ENCODE data around the gene PUS3.

The PUS3 gene, protein sequence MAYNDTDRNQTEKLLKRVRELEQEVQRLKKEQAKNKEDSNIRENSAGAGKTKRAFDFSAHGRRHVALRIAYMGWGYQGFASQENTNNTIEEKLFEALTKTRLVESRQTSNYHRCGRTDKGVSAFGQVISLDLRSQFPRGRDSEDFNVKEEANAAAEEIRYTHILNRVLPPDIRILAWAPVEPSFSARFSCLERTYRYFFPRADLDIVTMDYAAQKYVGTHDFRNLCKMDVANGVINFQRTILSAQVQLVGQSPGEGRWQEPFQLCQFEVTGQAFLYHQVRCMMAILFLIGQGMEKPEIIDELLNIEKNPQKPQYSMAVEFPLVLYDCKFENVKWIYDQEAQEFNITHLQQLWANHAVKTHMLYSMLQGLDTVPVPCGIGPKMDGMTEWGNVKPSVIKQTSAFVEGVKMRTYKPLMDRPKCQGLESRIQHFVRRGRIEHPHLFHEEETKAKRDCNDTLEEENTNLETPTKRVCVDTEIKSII
- 4.7 to 8.6 reads per million in 2 donors for total RNA-seq

- peak; percentile 74 to 87 (median 81) for DNase-seq
Observed at GRCh38 chr11:125902927-125903710, at the start of gene PUS3. Gene PUS3, minus strand, starts transcription at chr11:125903206. Its CDS starts 6,922 bp downstream, at chr11:125896284.

DNA sequence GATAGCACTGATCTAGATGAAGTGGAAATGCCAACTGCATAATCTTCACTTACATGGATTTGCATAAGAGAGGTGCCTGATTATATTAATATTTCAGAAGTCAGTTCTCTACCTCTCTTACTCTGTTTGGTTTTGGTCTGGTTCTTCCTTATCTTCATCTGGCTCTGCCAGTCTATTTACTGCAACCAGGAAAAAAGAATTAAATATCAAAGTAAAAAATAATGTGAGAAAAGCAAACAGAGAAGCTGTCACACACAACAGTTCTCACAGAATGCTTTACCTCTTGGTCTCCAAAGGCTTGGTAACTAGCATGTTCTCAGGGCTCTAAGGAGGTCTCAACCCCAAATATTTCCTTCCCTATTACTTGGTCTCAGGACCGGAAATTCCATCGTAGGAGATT is 49.6 kb upstream of the PUS3 start:
- no peak for DNase-seq

- DNase-seq, result no peak
Observed at GRCh38 chr11:125951731-125952130, 48.7 kb upstream of the PUS3 start.

GRCh38 chr11:125950696-125951651 is 48.0 kb upstream of the PUS3 start:
- DNase-seq, result no peak

GRCh38 chr11:125950178-125950490 is 47.1 kb upstream of the PUS3 start:
- DNase-seq, result no peak

GRCh38 chr11:125949271-125950177 is 46.5 kb upstream of the PUS3 start:
- DNase-seq, result no peak

DNA sequence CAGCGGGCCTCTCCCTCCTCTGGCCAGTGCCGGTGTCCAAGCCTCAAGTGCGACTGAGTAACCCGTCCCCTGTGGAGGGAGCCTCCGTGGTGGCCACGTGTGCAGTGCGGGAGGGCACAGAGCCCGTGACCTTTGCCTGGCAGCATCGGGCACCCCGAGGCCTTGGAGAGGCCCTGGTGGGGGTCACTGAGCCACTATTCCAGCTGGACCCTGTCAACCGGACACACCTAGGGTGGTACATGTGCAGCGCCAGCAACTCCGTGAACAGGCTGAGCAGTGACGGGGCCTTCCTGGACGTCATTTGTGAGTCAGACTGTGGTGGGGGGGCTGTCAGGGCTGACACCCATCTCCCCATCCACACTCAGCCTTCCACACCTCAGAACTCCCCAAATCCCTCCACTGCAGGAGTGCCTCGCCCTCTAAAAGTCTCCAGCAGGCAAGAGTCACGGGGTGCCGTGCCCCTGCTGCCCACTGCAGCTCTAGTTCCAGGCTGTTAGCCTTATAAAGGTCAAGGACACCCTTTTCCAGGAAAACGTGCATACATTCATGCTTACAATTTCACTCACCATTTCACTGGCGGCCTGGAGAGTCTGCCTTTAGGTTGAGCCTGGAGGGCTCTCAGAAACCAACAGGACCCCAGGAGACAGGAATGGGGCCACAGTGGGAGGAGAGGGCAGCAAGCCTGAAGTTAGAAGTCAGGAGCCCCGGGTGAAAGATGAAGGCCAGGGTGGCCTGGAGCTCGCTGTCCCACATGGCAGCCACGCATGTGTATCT is 45.5 kb upstream of the PUS3 start:
- no peak for DNase-seq

DNA sequence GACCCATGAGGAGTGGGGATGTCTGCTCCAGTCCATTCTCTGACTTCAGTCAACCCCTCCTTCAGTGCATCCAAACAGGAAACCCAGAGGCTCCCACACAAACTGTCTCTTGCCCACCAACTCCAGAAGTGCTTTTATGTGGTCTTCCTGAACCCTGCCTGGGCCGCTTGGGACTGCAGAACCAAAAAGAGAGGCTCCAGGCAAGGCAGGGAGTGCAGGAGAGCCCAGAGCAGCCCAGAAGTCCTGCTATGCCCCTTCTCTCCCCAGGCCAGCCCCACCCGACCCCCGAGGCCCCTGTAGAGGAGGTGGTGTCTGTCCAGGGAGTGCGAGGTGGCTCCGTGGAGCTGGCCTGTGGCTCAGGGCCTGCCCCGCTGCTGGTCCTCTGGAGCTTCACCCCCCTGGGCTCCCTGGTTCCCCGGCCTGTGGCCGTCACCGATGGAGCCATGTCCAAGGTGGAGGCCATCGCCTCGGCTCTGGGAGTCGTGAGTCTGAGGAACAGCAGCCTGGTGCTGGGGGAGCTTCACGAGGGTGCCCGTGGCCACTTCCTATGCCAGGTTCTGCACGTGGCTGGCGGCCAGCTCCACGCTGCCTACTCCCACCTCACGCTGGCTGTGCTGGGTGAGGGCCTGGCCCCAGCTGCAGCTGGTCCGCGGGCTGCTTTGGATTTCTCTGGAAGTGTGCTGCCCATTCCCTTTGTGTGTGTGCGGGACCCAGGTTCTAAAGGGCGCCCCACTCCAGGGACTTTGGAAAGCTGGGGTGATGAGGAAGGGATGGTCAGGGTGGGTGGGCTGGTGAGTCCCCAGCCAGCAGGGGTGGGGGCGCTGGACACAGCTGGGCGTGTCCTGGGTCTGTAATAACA is 44.6 kb upstream of the PUS3 start:
- no peak for DNase-seq

- no peak for DNase-seq
Observed at GRCh38 chr11:125946712-125947418, 43.9 kb upstream of the PUS3 start.

DNA sequence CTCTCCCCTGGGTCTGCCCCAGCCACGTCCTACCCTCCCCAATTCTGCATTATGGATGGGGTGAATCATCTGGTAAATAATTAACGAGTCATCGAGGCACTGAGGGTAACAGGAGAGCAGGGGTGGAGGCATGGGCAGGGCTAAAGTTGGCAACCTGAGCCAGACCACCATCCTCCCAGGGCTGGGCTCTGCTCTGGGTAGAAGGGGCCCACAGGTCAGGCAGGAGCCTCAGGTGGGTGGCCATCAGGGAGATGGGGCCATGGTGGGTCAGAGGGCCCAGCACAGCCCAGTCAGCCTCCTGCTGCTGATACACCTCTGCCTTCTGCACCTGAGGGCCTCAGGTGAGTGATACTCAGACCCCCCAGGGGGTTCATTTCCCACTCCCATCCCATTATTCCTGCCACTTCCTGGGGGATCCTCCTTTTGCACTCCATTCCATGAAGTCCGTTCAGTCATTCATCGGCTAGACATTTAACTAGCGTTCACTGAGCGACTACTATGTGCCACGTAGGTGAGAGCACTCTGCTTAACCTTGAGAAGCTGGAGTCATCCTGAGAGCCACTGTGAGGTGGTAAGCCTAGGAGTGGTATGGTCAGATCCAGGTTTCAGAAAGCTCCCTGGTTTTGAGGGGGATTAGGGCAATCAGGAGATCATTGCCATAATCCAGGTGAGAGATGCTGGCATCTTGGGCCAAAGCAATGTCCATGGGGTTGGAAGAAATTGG is 43.0 kb upstream of the PUS3 start, which contains the start of gene VSIG10L2:
Gene VSIG10L2, plus strand, starts transcription at position 248 of the 724 bp plus-strand sequence. Its CDS starts 12 bp downstream, at position 260.
- DNase-seq, result no peak

- DNase-seq, result no peak
Observed at GRCh38 chr11:125945011-125945796, 42.2 kb upstream of the PUS3 start.

- DNase-seq, result no peak
Observed at GRCh38 chr11:125944350-125945010, 41.5 kb upstream of the PUS3 start.

DNA sequence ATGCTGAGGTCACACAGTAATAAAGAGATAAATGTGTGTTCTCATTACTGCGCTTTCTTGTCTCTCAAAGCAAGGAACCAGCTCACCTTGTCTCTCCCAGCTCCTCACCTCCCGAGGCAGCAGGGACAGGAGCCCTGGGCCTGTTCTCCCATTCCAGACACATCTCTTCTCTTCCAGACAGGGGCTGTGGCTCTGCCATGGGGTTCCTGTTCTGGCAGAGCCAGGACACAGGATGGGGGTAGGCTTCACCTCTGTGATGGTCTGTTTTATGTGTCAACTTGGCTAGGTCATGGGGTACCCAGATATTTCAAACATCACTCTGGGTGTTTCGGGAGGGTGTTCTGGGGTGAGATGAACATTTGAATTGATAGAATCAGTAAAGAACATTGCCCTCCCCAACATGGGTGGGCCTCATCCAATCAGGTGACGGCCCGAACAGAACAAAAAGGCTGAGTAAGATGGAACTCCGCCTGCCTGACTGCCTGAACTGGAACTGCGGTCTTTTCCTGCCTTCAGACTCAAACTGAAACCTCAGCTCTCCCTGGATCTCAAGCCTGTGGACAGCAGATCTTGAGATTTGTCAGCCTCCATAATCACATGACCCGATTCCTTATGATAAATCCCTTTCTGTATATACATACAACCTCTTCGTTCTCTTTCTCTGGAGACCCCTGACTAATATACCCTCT is 40.8 kb upstream of the PUS3 start:
- no peak for DNase-seq

- no peak for DNase-seq
Observed at GRCh38 chr11:125942771-125943428, 39.9 kb upstream of the PUS3 start.
